ENCODE results near the gene C12orf42.

- no peak for TF ChIP-seq CTCF (conservative IDR thresholded peaks at IDR 0.05)
- TF ChIP-seq EZH2 (IDR thresholded peaks at IDR 0.05; ENCODE audit: low read depth), result no peak
These were observed 207.8 kb downstream of the C12orf42 start for GRCh38 chr12:103288016-103288415.
